Neuronal stem cell (in vitro differentiated cells): ENCODE measurements around the gene CDK18.

Experiments used
- DNase-seq: peaks from one replicate; pipeline ENCODE4 v3.0.0-alpha.2; 2013; ENCODE audit warnings: low spot score
- H2AFZ ChIP-seq: one replicate; pipeline ENCODE4 v1.6.1; 2013; ENCODE audit warnings: mild to moderate bottlenecking, low read length, inconsistent platforms
- H2AK5ac ChIP-seq: 2 replicates; pipeline ENCODE4 v1.6.1; 2013; ENCODE audit warnings: low read depth, mild to moderate bottlenecking, inconsistent platforms, low read length, moderate library complexity, mixed read lengths
- H2BK120ac ChIP-seq: 2 replicates; pipeline ENCODE4 v1.6.1; 2013; ENCODE audit warnings: low read depth, mild to moderate bottlenecking, inconsistent platforms, low read length, moderate library complexity, mixed read lengths
- H2BK12ac ChIP-seq: one replicate; pipeline ENCODE4 v1.6.1; 2013; ENCODE audit warnings: low read length, inconsistent platforms
- H2BK15ac ChIP-seq: 2 replicates; pipeline ENCODE4 v1.6.1; 2013; ENCODE audit warnings: mild to moderate bottlenecking, low read length, inconsistent platforms, mixed read lengths
- H2BK5ac ChIP-seq: one replicate; pipeline ENCODE4 v1.6.1; 2013; ENCODE audit warnings: inconsistent platforms, mild to moderate bottlenecking, low read length, moderate library complexity
- H3K14ac ChIP-seq: one replicate; pipeline ENCODE4 v1.6.1; 2013; ENCODE audit warnings: low read length, inconsistent platforms
- H3K18ac ChIP-seq: 2 replicates; pipeline ENCODE4 v1.6.1; 2013; ENCODE audit warnings: low read length, inconsistent platforms
- H3K23ac ChIP-seq: 2 replicates; pipeline ENCODE4 v1.6.1; 2013; ENCODE audit warnings: low read depth, mild to moderate bottlenecking, mixed read lengths, low read length, inconsistent platforms; ENCODE audit not compliant: poor library complexity
- H3K27ac ChIP-seq: replicated peaks from 3 replicates; pipeline ENCODE4 v1.5.1; 2013; ENCODE audit warnings: low read length, inconsistent platforms
- H3K27me3 ChIP-seq, 3 experiments: 2 replicates each; pipeline ENCODE4 v1.6.1; 2013; ENCODE audit warnings: low read length in 3 of 3, mild to moderate bottlenecking in 2 of 3, inconsistent platforms in 1 of 3, low read depth in 1 of 3, mixed read lengths in 1 of 3, moderate library complexity in 1 of 3; ENCODE audit not compliant: control insufficient read depth in 3 of 3, insufficient read depth in 3 of 3
- H3K36me3 ChIP-seq, 2 donors: replicated peaks in 1 of 2; 2 replicates each; pipeline ENCODE4 v1.6.1; 2013; ENCODE audit warnings: low read length in 2 of 2; ENCODE audit not compliant: control insufficient read depth in 2 of 2, insufficient read depth in 2 of 2
- H3K4ac ChIP-seq: 2 replicates; pipeline ENCODE4 v1.6.1; 2013; ENCODE audit warnings: inconsistent platforms, mild to moderate bottlenecking, low read length, moderate library complexity
- H3K4me1 ChIP-seq, 2 donors: 1 replicate in 1 of 2; 2 replicates in 1 of 2; pipeline ENCODE4 v1.6.1; 2013; ENCODE audit warnings: low read length in 2 of 2, low read depth in 1 of 2; ENCODE audit not compliant: control insufficient read depth in 2 of 2, insufficient read depth in 1 of 2
- H3K4me2 ChIP-seq: one replicate; pipeline ENCODE4 v1.6.1; 2013; ENCODE audit warnings: mild to moderate bottlenecking, low read length, inconsistent platforms; ENCODE audit not compliant: insufficient read depth, poor library complexity, severe bottlenecking
- H3K4me3 ChIP-seq, 2 donors: 2 replicates each; pipeline ENCODE4 v1.5.1; 2013; ENCODE audit warnings: low read length in 2 of 2, mild to moderate bottlenecking in 2 of 2, inconsistent platforms in 1 of 2, moderate library complexity in 1 of 2
- H3K79me1 ChIP-seq: one replicate; pipeline ENCODE4 v1.6.1; 2013; ENCODE audit warnings: low read depth, mild to moderate bottlenecking, inconsistent platforms, low read length, moderate library complexity
- H3K9ac ChIP-seq: one replicate; pipeline ENCODE4 v1.6.1; 2013; ENCODE audit warnings: mild to moderate bottlenecking, low read depth, low read length, inconsistent platforms; ENCODE audit not compliant: poor library complexity
- H3K9me3 ChIP-seq, 2 donors: replicated peaks in 1 of 2; 2 replicates each; pipeline versions ENCODE3 to v1.6.1; 2013; ENCODE audit warnings: low read length in 2 of 2, mild to moderate bottlenecking in 2 of 2, inconsistent platforms in 1 of 2, low read depth in 1 of 2, mixed read lengths in 1 of 2, moderate library complexity in 1 of 2; ENCODE audit not compliant: control insufficient read depth in 2 of 2, insufficient read depth in 1 of 2
- H4K8ac ChIP-seq: one replicate; pipeline ENCODE4 v1.6.1; 2013; ENCODE audit warnings: low read depth, mild to moderate bottlenecking, inconsistent platforms, low read length, moderate library complexity
- H4K91ac ChIP-seq: one replicate; pipeline ENCODE4 v1.6.1; 2013; ENCODE audit warnings: low read length, low read depth, mild to moderate bottlenecking, inconsistent platforms; ENCODE audit not compliant: poor library complexity
- WGBS, 2 donors: extraction: QIAGEN DNeasy Blood & Tissue Kit; methylation state at CpG; one replicate each; pipeline ENCODE4 v1.1.7; 2013; ENCODE audit warnings: missing lambda C conversion rate in 2 of 2, mixed read lengths in 1 of 2; ENCODE audit not compliant: insufficient read length in 2 of 2, insufficient replicate concordance in 1 of 2; ENCODE audit errors: extremely low coverage in 2 of 2; 5-methylcytosine and 5-hydroxymethylcytosine counted together

The CDK18 gene

GRCh38 chr1:205514211-205515142 is 10.0 kb downstream of the CDK18 start:
- no peak overlapping the region for H2BK5ac ChIP-seq
- DNase-seq, result no peak
- H3K27me3 ChIP-seq, result peaks cover 0 to 37% (median 2%) of the 10 kb centered on the region in 3 experiments
- WGBS, 2 donors, result no CpG with 5 or more reads among the region's 7 CpGs
- H3K18ac ChIP-seq, result peak overlapping the region; percentile 6
- H4K91ac ChIP-seq, result no peak overlapping the region
- no peaks in the 10 kb centered on the region for H3K9me3 ChIP-seq
- H3K9ac ChIP-seq, result no peak overlapping the region
- peaks cover 0 to 15% of the 10 kb centered on the region in 2 donors for H3K4me1 ChIP-seq
- no peak overlapping the region for H3K27ac ChIP-seq
- H3K79me1 ChIP-seq, result peaks cover 8% of the 10 kb centered on the region
- no peak overlapping the region for H2BK120ac ChIP-seq
- H2AFZ ChIP-seq, result no peak overlapping the region
- no peak overlapping the region for H3K4me2 ChIP-seq
- no peak overlapping the region for H3K23ac ChIP-seq
- H3K36me3 ChIP-seq, result peaks cover 0 to 2% of the 10 kb centered on the region in 2 donors
- H3K4ac ChIP-seq, result peak overlapping the region; percentile 38
- H3K4me3 ChIP-seq, result no peak overlapping the region
- H2BK15ac ChIP-seq, result no peak overlapping the region
- H2AK5ac ChIP-seq, result no peak overlapping the region
- no peak overlapping the region for H3K14ac ChIP-seq
- no peak overlapping the region for H2BK12ac ChIP-seq
- peak overlapping the region; percentile 24 for H4K8ac ChIP-seq

- Histone ChIP-seq H3K27me3 (peaks cover 0 to 31% (median 0%) of the 10 kb centered on the region in 3 experiments), H2AFZ (no peak overlapping the region), H3K4ac (no peak overlapping the region), H2BK5ac (no peak overlapping the region), H3K9me3 (no peaks in the 10 kb centered on the region), H3K18ac (peak overlapping the region; percentile 55), H3K4me1 (peaks cover 0 to 19% of the 10 kb centered on the region in 2 donors), H3K27ac (no peak overlapping the region), H2AK5ac (no peak overlapping the region), H3K4me2 (no peak overlapping the region), H3K36me3 (peaks cover 0 to 2% of the 10 kb centered on the region in 2 donors), H3K23ac (peak overlapping the region; percentile 34), H3K79me1 (peaks cover 8% of the 10 kb centered on the region), H4K8ac (no peak overlapping the region), H3K4me3 (no peak overlapping the region), H3K9ac (no peak overlapping the region), H2BK120ac (no peak overlapping the region), H2BK12ac (no peak overlapping the region), H2BK15ac (no peak overlapping the region), H4K91ac (no peak overlapping the region), H3K14ac (no peak overlapping the region)
- WGBS, 2 donors, result no CpG with 5 or more reads among the region's 5 CpGs
- DNase-seq, result no peak
Observed at GRCh38 chr1:205515781-205516253, 11.3 kb downstream of the CDK18 start.

GRCh38 chr1:205516362-205516761 is 11.9 kb downstream of the CDK18 start:
- no peak overlapping the region for H2BK5ac ChIP-seq
- no peak overlapping the region for H3K27ac ChIP-seq
- no peaks in the 10 kb centered on the region for H3K9me3 ChIP-seq

GRCh38 chr1:205517288-205517687 is 12.8 kb downstream of the CDK18 start:
- no peak overlapping the region for H4K91ac ChIP-seq
- H3K4ac ChIP-seq, result no peak overlapping the region
- no peak overlapping the region for H3K9ac ChIP-seq
- H2BK120ac ChIP-seq, result no peak overlapping the region
- no peak overlapping the region for H2AK5ac ChIP-seq
- H3K14ac ChIP-seq, result no peak overlapping the region
- H3K18ac ChIP-seq, result no peak overlapping the region
- peaks cover 8% of the 10 kb centered on the region for H3K79me1 ChIP-seq
- no peak overlapping the region for H3K4me2 ChIP-seq
- H3K9me3 ChIP-seq, result no peaks in the 10 kb centered on the region
- H3K4me3 ChIP-seq, result no peak overlapping the region
- WGBS, 2 donors, result no CpG with 5 or more reads among the region's 3 CpGs
- no peak overlapping the region for H2BK12ac ChIP-seq
- peaks cover 0 to 2% of the 10 kb centered on the region in 2 donors for H3K36me3 ChIP-seq
- DNase-seq, result no peak
- H3K4me1 ChIP-seq, result peaks cover 0 to 21% of the 10 kb centered on the region in 2 donors
- H3K27ac ChIP-seq, result no peak overlapping the region
- no peak overlapping the region for H2BK15ac ChIP-seq
- peaks cover 0 to 39% (median 0%) of the 10 kb centered on the region in 3 experiments for H3K27me3 ChIP-seq
- H2BK5ac ChIP-seq, result no peak overlapping the region
- no peak overlapping the region for H3K23ac ChIP-seq
- no peak overlapping the region for H2AFZ ChIP-seq
- no peak overlapping the region for H4K8ac ChIP-seq

More at GRCh38 chr1:205516362-205516761, 11.9 kb downstream of the CDK18 start:
- no peak overlapping the region for H3K9ac ChIP-seq
- peak overlapping the region; percentile 19 for H2AK5ac ChIP-seq
- H2BK120ac ChIP-seq, result peak overlapping the region; percentile 26
- peak overlapping the region; percentile 34 for H3K23ac ChIP-seq
- H3K79me1 ChIP-seq, result peaks cover 8% of the 10 kb centered on the region
- H2BK15ac ChIP-seq, result no peak overlapping the region
- H3K4me2 ChIP-seq, result no peak overlapping the region
- no peak overlapping the region for H3K4ac ChIP-seq
- peaks cover 0 to 2% of the 10 kb centered on the region in 2 donors for H3K36me3 ChIP-seq
- peaks cover 0 to 19% of the 10 kb centered on the region in 2 donors for H3K4me1 ChIP-seq
- no peak overlapping the region for H4K8ac ChIP-seq
- H3K14ac ChIP-seq, result no peak overlapping the region
- DNase-seq, result no peak
- no peak overlapping the region for H4K91ac ChIP-seq
- H3K27me3 ChIP-seq, result peaks cover 0 to 30% (median 0%) of the 10 kb centered on the region in 3 experiments
- no peak overlapping the region for H3K4me3 ChIP-seq
- no CpG with 5 or more reads among the region's 4 CpGs for WGBS, 2 donors
- no peak overlapping the region for H2AFZ ChIP-seq
- H2BK12ac ChIP-seq, result no peak overlapping the region
- peak overlapping the region; percentile 35 for H3K18ac ChIP-seq
